CD4-positive, alpha-beta T cell treated with Interleukin-4 for 1 hour (primary cell): ENCODE measurements around the gene GALNT5.
"Not testable (repeated sequence)": the region's sequence is repeated elsewhere in the genome, so short reads cannot be mapped to it uniquely, and the experiment has no call there.

Experiments
- DNase-seq, 2 donors: peaks; one replicate each; pipeline ENCODE4 v3.0.0-alpha.2; 2020 to 2022

The GALNT5 gene, protein sequence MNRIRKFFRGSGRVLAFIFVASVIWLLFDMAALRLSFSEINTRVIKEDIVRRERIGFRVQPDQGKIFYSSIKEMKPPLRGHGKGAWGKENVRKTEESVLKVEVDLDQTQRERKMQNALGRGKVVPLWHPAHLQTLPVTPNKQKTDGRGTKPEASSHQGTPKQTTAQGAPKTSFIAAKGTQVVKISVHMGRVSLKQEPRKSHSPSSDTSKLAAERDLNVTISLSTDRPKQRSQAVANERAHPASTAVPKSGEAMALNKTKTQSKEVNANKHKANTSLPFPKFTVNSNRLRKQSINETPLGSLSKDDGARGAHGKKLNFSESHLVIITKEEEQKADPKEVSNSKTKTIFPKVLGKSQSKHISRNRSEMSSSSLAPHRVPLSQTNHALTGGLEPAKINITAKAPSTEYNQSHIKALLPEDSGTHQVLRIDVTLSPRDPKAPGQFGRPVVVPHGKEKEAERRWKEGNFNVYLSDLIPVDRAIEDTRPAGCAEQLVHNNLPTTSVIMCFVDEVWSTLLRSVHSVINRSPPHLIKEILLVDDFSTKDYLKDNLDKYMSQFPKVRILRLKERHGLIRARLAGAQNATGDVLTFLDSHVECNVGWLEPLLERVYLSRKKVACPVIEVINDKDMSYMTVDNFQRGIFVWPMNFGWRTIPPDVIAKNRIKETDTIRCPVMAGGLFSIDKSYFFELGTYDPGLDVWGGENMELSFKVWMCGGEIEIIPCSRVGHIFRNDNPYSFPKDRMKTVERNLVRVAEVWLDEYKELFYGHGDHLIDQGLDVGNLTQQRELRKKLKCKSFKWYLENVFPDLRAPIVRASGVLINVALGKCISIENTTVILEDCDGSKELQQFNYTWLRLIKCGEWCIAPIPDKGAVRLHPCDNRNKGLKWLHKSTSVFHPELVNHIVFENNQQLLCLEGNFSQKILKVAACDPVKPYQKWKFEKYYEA

GRCh38 chr2:157257312-157258252 lies at the start of gene GALNT5:
Gene GALNT5 (plus strand): TSS chr2:157257705. CDS start chr2:157258083, 378 bp downstream.
- no peak for DNase-seq

- no peak for DNase-seq
Measured at GRCh38 chr2:157216286-157216965, 41.1 kb upstream of the GALNT5 start.

DNA sequence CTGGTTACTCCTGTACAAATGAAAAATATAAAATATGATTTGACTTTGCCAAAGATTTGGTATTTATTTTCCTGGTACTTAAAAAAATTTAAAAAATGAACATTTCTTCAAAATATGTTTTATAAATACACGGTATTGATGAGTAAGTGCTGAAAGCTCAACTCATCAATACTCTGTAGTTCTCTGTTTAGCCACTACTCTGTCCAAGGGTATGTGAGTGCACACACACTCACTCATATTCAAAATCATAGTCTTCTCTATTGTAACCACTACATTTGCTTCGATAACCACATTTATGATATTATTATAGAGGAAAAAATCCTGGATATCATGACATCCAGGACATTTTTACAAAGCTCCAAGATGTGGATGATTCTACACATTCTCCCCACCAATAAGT lies 40.1 kb upstream of the GALNT5 start:
- DNase-seq = no peak

GRCh38 chr2:157218911-157219310 lies 38.6 kb upstream of the GALNT5 start:
- DNase-seq = no peak

- no peak for DNase-seq
Measured at GRCh38 chr2:157220502-157220901, 37.0 kb upstream of the GALNT5 start.

- DNase-seq = no peak
Measured at GRCh38 chr2:157221394-157221988, 36.0 kb upstream of the GALNT5 start.

- no peak for DNase-seq
Measured at GRCh38 chr2:157223624-157224205, 33.8 kb upstream of the GALNT5 start.

GRCh38 chr2:157224448-157224847 lies 33.1 kb upstream of the GALNT5 start:
- DNase-seq = not testable (repeated sequence)

GRCh38 chr2:157227592-157227991 lies 29.9 kb upstream of the GALNT5 start:
- no peak for DNase-seq

GRCh38 chr2:157228946-157229345 lies 28.6 kb upstream of the GALNT5 start:
- no peak for DNase-seq

DNA sequence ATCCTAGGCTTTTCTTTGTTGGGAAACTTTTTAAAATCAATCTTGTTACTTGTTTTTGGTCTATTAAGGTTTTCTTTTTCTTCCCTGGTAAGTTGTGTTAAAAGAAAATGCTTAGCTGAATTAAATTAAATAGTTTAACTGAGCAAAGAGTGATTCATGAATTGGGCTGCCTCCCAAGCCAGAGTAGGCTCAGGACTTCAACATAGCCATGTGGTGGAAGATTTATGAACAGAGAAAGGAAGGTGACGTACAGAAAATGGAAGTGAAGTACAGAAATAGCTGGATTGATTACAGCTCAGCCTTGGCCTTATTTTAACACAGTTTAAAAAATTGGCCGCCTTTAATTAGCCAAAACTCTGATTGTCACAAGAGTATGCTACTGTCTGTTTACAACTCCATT lies 27.9 kb upstream of the GALNT5 start:
- no peak for DNase-seq

- DNase-seq = no peak
Measured at GRCh38 chr2:157231476-157231875, 26.0 kb upstream of the GALNT5 start.

- no peak for DNase-seq
Measured at GRCh38 chr2:157233506-157233905, 24.0 kb upstream of the GALNT5 start.

- no peak for DNase-seq
Measured at GRCh38 chr2:157236404-157236803, 21.1 kb upstream of the GALNT5 start.

GRCh38 chr2:157238296-157238695 lies 19.2 kb upstream of the GALNT5 start:
- no peak for DNase-seq

GRCh38 chr2:157244691-157245090 lies 12.8 kb upstream of the GALNT5 start:
- no peak for DNase-seq

GRCh38 chr2:157245144-157245840 lies 12.2 kb upstream of the GALNT5 start:
- no peak for DNase-seq

GRCh38 chr2:157245846-157246764 lies 11.4 kb upstream of the GALNT5 start:
- DNase-seq = no peak

GRCh38 chr2:157246765-157247407 lies 10.6 kb upstream of the GALNT5 start:
- DNase-seq = no peak
